Activated CD4-positive, CD25-positive, alpha-beta regulatory T cell treated with anti-CD3 and anti-CD28 coated beads, Interleukin-2, amount 50 U/mL, for 24 hours (primary cell): ENCODE results near the gene FHIT.

ENCODE experiments used
- ATAC-seq, 2 donors: fragments of 150-1000 bp; cut with Tn5 transposase; one replicate each; pipeline ENCODE4 v1.10.0; 2021; ENCODE audit warnings: mild to moderate bottlenecking in 1 of 2, moderate library complexity in 1 of 2

The FHIT gene

DNA sequence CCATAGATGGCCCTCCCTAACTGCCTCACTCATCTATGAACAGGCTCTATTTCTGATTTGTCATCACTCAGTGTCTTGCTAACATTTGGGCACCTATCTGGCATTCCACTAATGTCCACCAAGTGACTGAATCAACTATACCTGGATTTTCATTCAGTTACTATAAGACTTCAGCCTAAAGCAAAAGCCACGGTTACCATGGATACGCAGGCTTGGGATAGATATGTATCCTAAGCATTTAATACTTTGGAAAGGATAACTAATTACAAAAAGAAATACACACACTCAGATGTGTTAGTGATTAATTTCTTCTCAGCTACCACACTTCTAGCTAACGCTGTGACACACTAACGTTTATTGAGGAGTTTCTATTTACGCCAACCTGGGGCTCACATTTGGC, 1301.9 kb downstream of the FHIT start:
- no peak for ATAC-seq

DNA sequence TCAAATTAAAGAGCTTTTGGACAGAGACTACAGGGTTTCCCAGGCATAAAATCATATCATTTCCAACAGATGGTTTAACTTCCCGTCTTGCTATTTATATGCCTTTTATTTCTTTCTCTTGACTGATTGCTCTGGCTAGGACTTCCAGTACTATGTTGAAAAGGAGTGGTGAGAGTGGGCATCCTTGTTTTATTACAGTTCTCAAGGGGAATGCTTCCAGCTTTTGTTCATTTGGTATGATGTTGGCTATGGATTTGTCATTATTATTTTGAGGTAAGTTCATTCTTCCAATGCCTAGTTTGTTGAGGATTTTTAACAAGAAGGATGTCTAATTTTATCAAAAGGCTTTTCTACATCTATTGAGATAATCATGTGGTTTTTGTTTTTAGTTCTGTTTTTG, 1304.9 kb downstream of the FHIT start:
- ATAC-seq, result no peak

GRCh38 chr3:59940718-59941117, 1310.5 kb downstream of the FHIT start:
- ATAC-seq, result no peak

- no peak for ATAC-seq
These were observed 1311.3 kb downstream of the FHIT start for GRCh38 chr3:59939826-59940426.

DNA sequence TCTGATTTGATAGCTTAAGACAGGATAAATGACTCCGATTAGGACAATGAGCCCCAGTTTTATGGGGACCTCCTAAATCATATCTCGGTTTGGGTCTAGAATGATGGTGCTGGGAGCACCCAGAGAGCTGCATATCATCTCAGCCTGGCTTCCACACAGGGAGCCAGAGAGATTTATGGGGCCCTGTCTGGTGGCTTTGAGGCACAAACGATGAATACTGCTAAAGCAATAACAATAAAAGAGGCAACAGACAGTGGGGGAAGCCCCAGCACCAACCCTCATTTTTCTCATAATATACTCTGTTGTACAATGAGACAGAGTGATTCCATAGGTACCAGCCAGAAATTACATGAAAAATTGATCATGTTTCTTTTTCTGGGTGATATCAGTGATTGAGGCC, 1312.4 kb downstream of the FHIT start:
- no peak for ATAC-seq

DNA sequence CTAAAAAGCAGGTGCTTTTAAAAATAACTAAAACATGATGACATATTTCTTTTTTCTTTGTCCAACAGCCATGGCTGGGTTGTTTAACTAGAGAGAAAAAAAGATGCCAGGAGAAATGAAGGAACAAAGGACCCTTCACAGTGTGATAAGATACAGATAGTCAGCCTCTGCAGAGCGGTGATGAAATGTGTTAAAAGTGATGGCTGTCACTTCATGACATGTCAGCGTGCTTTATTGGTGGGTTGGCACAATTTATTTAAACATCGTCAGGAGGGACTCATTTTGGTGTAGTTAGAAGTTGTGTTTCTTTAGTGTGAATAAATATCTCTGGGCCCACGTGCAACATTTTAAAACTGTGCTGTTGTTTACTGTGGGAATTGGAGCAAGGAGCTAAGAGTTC, 1314.1 kb downstream of the FHIT start:
- no peak for ATAC-seq

- no peak for ATAC-seq
These were observed 1314.8 kb downstream of the FHIT start for GRCh38 chr3:59936472-59936871.

- ATAC-seq, result peak; percentile 88 to 96
These were observed 1316.2 kb downstream of the FHIT start for GRCh38 chr3:59935025-59935424.

GRCh38 chr3:59934560-59934959, 1316.7 kb downstream of the FHIT start:
- peak in 1 of 2 donors; percentile 27 for ATAC-seq

- ATAC-seq, result no peak
These were observed 1321.1 kb downstream of the FHIT start for GRCh38 chr3:59930170-59930569.

DNA sequence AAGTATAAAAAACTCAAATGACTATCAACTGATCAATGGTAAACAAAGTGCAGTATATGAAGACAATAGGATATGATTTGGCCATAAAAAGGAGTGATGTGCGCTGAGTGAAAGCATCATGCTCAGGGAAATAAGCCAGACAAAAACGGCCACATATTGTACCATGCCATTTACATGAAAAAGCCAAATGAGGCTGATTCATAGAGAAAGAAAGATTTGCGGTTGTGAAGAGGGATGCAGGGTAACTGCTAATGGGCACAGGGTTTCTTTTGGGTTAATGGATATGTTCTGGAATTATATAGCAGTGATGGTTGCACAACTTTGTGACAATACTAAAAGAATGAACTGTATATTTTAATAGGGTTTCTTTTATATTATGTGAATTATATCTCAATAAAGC, 1324.2 kb downstream of the FHIT start:
- ATAC-seq, result no peak

DNA sequence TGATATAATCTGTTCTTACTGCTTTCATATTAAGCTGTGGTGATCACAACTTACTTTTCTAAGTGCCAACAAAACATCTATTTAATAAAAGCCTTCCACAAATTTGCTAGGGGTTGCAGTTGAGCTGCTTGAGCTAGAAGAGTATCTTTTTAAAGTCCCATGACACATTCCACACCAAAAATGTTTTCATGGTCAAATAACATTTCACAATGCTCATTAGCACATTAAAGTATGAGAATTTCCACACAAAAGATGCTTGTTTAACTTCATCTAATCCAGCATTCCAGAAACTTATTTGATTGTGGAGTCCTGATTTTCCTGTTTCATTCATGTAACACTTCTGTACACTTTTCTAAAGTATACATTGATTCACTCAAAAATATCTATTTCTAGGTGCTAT, 1325.3 kb downstream of the FHIT start:
- ATAC-seq, result no peak

- ATAC-seq, result no peak
These were observed 1329.1 kb downstream of the FHIT start for GRCh38 chr3:59922192-59922591.

DNA sequence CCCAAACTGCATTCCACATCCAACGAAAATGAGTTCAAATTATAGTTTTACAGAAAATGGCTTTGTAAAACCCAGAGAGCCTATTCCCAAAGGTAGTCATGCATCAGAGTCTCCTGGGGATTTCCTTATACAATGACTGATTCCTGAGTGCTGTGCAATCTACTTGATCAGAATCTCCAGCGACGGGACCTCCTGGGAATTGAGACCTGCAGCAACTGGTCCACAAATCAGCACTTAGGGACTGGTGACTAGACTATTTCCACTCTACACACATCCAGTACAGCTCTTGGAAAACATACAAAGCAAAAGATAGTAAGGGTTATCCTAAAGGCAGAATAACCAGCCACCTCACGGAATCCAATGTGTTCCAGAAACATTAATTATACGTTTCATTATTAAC, 1330.4 kb downstream of the FHIT start:
- no peak for ATAC-seq

DNA sequence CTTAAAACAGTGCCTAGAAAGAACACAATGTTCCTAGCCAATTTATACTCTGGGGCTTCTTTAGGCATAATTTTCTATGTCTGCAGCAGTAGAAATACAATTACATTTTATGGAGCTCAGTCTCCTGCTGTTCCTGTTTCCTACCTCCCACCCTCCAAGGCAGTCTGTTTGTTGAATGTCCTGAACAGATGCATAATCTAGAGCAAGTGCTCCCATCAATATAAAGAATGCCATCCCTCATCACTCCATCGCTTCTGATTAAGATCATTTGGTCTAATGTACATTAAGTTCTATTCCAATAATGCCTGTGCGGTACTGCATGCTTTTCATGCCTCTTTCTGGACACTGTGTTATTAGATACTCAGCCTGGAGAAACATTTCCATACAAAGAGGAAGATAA, 1331.7 kb downstream of the FHIT start:
- no peak for ATAC-seq

DNA sequence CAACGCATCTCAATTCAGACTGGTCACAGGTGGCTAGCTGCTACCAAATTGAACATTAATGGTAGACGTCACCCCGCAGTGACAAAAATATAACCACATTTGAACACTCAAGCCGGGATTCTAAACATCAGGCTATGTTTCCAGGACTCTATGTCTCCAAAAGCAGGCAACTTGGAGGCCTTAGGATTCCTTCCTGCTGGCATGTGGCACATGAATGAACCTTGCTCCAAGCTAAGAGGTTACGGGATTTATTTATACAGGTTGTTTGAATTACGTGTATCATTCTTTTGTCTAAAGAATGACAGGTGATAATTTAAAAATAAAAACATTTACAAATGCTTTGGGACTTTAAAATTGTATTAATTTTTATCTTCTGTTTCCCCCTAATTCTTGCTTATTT, 1337.0 kb downstream of the FHIT start:
- no peak for ATAC-seq

DNA sequence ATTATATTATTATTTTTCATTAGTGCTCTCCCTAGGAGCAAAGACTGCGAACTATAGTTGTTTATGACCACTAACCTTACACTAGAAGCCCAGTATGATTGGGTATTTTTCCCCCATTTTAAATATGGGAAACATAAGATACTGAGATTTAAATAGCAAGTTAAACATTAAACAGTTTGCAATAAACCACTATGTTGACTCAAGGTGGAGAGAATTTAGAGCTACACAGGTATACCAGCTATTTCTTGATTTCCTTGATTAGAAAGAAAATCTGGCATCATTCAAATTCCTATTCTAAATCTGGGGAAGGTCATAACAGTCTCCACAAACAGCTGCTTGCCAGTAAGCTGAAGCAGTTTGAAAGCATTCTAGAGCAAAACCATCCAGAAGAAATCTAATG, 1337.6 kb downstream of the FHIT start:
- no peak for ATAC-seq

GRCh38 chr3:59908701-59909100, 1342.6 kb downstream of the FHIT start:
- ATAC-seq, result no peak

- no peak for ATAC-seq
These were observed 1343.0 kb downstream of the FHIT start for GRCh38 chr3:59908280-59908679.

GRCh38 chr3:59904296-59904695, 1347.0 kb downstream of the FHIT start:
- no peak for ATAC-seq

- no peak for ATAC-seq
These were observed 1352.2 kb downstream of the FHIT start for GRCh38 chr3:59899061-59899460.

- ATAC-seq, result no peak
These were observed 1355.3 kb downstream of the FHIT start for GRCh38 chr3:59895972-59896371.

DNA sequence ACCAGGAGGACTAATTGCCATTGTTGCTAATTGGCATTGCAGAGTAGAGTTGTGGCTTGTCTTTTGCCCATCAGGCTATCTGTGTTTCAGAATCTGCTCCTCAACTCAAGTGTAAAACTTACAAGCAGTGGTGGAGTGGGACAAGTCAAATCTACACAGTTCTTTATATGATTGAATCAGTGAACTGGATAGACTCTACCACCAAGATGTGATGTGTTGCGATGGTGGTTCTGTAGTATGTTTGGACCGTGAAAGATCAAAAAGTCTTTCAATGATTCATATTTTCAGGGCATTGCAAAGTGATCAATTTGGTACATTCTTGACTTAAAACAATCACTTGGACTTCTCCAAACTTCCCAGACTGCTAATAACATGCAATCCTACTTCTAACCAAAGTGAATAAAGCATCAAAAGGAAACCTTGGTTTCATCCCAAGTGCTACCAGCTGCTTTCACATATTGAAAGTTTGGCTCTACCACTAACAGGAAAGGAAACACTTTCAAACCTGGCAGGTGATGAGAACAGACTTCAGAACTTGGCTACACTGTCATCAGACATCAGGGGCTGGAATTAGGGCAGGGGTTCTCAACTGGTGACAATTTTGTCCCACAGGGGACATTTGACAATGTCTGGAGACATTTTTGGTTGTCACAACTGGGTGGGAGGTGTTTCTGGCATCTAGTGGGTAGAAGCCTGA, 1356.7 kb downstream of the FHIT start:
- no peak for ATAC-seq

DNA sequence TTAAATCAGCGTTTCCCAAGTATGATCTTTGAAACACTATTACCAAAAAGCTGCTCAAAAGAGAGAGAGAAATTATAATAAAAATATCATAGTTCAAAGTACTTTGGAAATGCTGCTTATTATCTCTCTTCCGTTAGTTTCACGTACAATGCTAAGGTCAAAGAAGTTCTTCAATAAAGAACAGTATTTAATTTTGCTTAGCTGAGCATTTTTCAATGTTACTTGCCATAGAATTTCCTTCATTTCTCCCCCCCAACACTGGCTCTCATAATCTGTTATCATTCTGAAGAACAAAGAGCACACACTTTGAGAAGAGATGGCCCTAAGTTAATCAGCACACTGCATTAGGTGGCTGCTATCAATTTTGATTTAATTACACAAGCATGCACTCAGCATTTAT, 1360.6 kb downstream of the FHIT start:
- ATAC-seq, result no peak

DNA sequence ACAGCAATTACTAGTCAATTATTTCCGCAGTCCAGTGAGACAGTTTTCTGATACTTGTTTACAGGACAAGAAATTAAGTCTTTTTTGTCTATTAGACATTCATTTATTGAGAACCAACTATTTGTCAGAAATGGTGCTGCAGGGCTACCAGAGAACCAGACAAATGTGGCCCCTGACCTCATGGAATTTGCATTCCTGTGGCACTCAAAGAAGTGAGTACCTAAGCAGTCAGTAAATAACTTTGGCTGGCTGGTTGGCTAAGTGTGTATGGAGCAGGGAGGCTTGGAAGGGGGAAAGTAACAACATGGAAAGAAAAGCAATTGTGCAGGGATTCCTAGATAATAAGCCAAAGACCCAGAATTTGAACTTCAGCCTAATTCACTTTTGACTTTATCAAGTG, 1364.5 kb downstream of the FHIT start:
- no peak for ATAC-seq
